Uterus (tissue), 4 donors: ENCODE results near the gene MED25. TPM values are rescaled to one million over a fixed set of nuclear protein-coding genes. Genes with fewer than 3 reads are reported as not detected.

Source experiments
- DNase-seq, 2 donors: peaks; one replicate each; pipeline ENCODE4 v3.0.0-alpha.2; 2019 to 2020
- H3K27ac ChIP-seq, 2 donors: fragments of 200-600 bp; sonication (generic); 1 replicate in 1 of 2; 2 replicates in 1 of 2; pipeline ENCODE4 v1.5.1; 2016 to 2018
- H3K27me3 ChIP-seq, 2 donors: fragments of 200-600 bp; sonication (generic); one replicate each; pipeline ENCODE4 v1.5.1; 2018 to 2019; ENCODE audit warnings: control low read depth in 1 of 2
- H3K36me3 ChIP-seq, 2 donors: fragments of 200-600 bp; sonication (generic); one replicate each; pipeline ENCODE4 v1.5.1; 2019; ENCODE audit warnings: control low read depth in 1 of 2
- H3K4me1 ChIP-seq, 2 donors: fragments of 200-600 bp; sonication (generic); one replicate each; pipeline ENCODE4 v1.5.1; 2018 to 2019; ENCODE audit warnings: control low read depth in 1 of 2
- H3K4me3 ChIP-seq, 2 donors: fragments of 200-600 bp; sonication (generic); 1 replicate in 1 of 2; 2 replicates in 1 of 2; pipeline ENCODE4 v1.5.1; 2018 to 2019; ENCODE audit warnings: mild to moderate bottlenecking in 1 of 2
- H3K9me3 ChIP-seq, 2 donors: fragments of 200-600 bp; sonication (generic); one replicate each; pipeline ENCODE4 v1.5.1; 2019; ENCODE audit warnings: control low read depth in 1 of 2
- POLR2A ChIP-seq, 2 donors: fragments of 450-650 bp; IDR thresholded peaks; one replicate each; pipeline ENCODE4 v1.6.1; 2016; ENCODE audit warnings: antibody characterized with exemption in 2 of 2, mild to moderate bottlenecking in 1 of 2, moderate library complexity in 1 of 2
- intact Hi-C: fragments of 100-400 bp; cut with DNase I; formaldehyde crosslinking; loops from one replicate; pipeline ENCODE4 v1.15.1; 2023; ENCODE audit warnings: low total_unique reads
- total RNA-seq, 4 donors: library from RNA; depleted of rRNA in 3 of 4; stranded (reverse); fragments of >200 nt in 3 of 4; gene quantifications; one replicate each; pipeline versions ENCODE4 v1.1.0 to v1.2.4, GENCODE V29; 2014 to 2023
- TF ChIP-seq, protein P1 (sequence below), 4 experiments: fragments of 200-600 bp in 2 of 4; fragments of 450-650 bp in 2 of 4; sonication (generic) in 2 of 4; IDR thresholded peaks; one replicate each; pipeline ENCODE4 v1.5.1; 2016 to 2019; ENCODE audit warnings: antibody characterized with exemption in 4 of 4, mild to moderate bottlenecking in 2 of 4, moderate library complexity in 1 of 4
- donor health status: DM: yes; HTN: yes; CAD: no.

Gene MED25
- total RNA-seq, 4 donors from 2014 or later, result 21.1 to 48.1 (median 26.8) TPM

DNA sequence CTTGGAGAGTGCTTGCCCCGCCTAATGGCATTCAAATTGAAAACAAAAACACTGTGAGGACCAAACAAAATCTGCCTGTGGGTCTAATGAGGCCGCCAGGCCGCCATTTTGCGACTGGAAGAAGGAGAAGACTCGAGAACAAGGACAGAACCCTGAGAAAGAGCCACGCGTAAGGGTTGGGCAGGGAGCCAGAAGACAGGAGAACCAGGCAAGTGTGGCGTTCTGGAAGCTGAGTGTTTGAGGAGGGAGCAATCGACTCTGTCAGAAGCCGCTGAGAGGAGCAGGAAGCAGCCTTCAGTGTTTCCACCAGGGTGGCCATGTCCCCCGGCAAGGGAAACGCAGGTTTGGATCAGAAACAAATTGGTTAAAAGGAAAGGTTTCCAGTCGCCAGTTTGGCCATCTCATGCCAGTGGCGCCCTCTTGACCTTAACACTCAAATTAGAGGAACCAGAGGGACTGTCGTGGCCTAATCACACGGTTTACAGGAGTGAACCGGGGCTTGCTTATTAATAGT lies 22.7 kb downstream of the MED25 start:
- no peak for TF ChIP-seq POLR2A (IDR thresholded peaks at IDR 0.05)
- TF ChIP-seq, protein P1, sequence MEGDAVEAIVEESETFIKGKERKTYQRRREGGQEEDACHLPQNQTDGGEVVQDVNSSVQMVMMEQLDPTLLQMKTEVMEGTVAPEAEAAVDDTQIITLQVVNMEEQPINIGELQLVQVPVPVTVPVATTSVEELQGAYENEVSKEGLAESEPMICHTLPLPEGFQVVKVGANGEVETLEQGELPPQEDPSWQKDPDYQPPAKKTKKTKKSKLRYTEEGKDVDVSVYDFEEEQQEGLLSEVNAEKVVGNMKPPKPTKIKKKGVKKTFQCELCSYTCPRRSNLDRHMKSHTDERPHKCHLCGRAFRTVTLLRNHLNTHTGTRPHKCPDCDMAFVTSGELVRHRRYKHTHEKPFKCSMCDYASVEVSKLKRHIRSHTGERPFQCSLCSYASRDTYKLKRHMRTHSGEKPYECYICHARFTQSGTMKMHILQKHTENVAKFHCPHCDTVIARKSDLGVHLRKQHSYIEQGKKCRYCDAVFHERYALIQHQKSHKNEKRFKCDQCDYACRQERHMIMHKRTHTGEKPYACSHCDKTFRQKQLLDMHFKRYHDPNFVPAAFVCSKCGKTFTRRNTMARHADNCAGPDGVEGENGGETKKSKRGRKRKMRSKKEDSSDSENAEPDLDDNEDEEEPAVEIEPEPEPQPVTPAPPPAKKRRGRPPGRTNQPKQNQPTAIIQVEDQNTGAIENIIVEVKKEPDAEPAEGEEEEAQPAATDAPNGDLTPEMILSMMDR (IDR thresholded peaks at IDR 0.05), result no peak
- no peak for DNase-seq

GRCh38 chr19:49843265-49843664 lies 25.2 kb downstream of the MED25 start:
- TF ChIP-seq, protein P1 (IDR thresholded peaks at IDR 0.05), result no peak
- TF ChIP-seq POLR2A (IDR thresholded peaks at IDR 0.05), result no peak
- intact Hi-C loops, result no loop called here
- no peak overlapping the region for H3K4me3 ChIP-seq

More for the DNA sequence above, 22.7 kb downstream of the MED25 start:
- intact Hi-C loops, result no loop called here
- Histone ChIP-seq H3K36me3 (no peaks in the 10 kb centered on the region), H3K4me1 (no peaks in the 10 kb centered on the region), H3K4me3 (no peak overlapping the region), H3K27ac (no peak overlapping the region), H3K9me3 (no peaks in the 10 kb centered on the region), H3K27me3 (no peaks in the 10 kb centered on the region)

DNA sequence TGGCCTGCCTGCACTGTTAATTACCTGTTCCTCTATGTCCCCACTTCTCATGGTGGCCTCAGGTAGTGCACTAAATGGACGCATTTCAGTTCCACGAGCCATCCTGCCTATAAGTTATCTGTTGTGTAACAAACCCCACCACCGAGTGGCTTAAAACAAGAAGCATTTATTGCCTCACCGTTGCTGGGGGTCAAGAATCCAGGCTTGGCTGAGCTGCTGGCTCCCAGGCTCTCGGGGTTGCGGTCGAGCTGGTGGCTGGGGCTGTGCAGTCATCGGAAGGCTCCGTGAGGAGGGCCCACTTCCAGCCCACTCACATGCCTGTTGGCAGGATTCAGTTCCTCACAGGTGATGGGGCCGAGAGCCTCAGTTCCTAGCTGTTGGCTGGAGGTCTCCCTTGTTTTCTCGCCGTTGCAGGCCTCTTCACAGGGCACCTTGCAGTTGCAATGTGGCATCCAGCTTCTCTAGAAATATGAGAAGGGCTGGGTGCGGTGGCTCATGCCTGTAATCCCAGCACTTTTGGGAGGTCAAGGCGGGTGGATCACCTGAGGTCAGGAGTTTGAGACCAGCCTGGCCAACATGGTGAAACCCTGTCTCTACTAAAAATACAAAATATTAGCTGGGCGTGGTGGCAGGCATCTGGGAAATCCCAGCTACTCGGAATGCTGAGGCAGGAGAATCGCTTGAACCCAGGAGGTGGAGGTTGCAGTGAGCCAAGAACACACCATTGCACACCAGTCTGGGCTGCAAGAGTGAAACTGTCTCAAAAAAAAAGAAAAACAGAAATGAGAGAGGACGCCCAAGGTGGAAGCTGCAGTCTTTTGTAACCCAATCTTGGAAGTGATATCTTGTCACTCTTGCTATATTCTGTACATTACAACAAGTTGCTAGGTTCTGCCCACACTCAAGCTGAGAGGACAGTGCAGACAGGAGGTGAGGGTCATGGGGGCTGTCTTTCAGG lies 26.3 kb downstream of the MED25 start:
- Histone ChIP-seq H3K4me1 (no peaks in the 10 kb centered on the region), H3K9me3 (no peaks in the 10 kb centered on the region), H3K27ac (no peak overlapping the region), H3K36me3 (no peaks in the 10 kb centered on the region), H3K27me3 (no peaks in the 10 kb centered on the region), H3K4me3 (no peak overlapping the region)
- intact Hi-C loops, result no loop called here
- no peak for TF ChIP-seq POLR2A (IDR thresholded peaks at IDR 0.05)
- TF ChIP-seq, protein P1 (IDR thresholded peaks at IDR 0.05), result no peak
- DNase-seq, result no peak

More at GRCh38 chr19:49843265-49843664, 25.2 kb downstream of the MED25 start:
- DNase-seq, result no peak
- H3K27me3 ChIP-seq, result no peaks in the 10 kb centered on the region
- no peak overlapping the region for H3K27ac ChIP-seq
- no peaks in the 10 kb centered on the region for H3K36me3 ChIP-seq
- no peaks in the 10 kb centered on the region for H3K9me3 ChIP-seq
- no peaks in the 10 kb centered on the region for H3K4me1 ChIP-seq

- DNase-seq, result no peak
- H3K9me3 ChIP-seq, result no peaks in the 10 kb centered on the region
- intact Hi-C loops, result no loop called here
- H3K27ac ChIP-seq, result no peak overlapping the region
- no peaks in the 10 kb centered on the region for H3K27me3 ChIP-seq
- H3K4me3 ChIP-seq, result no peak overlapping the region
- TF ChIP-seq, protein P1 (IDR thresholded peaks at IDR 0.05), result no peak
- TF ChIP-seq POLR2A (IDR thresholded peaks at IDR 0.05), result no peak
- no peaks in the 10 kb centered on the region for H3K36me3 ChIP-seq
- H3K4me1 ChIP-seq, result no peaks in the 10 kb centered on the region
Measured at GRCh38 chr19:49845414-49845813, 27.3 kb downstream of the MED25 start.

DNA sequence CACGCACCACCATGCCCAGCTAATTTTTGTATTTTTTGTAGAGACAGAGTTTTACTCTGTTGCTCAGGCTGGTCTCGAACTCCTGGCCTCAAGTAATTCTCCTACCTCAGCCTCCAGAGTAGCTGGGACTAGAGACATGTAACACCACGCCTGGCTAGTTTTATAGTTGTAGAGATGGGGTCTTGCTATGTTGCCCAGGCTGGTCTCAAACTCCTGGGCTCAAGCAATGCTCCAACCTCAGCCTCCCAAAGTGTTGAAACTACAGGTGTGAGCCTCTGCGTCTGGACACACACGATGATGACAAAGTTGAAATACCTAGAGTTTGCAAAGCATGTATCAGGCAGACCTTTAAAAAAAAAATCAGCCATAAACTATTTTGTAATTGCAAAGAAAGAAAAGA lies 28.3 kb downstream of the MED25 start:
- H3K27ac ChIP-seq, result no peak overlapping the region
- H3K9me3 ChIP-seq, result no peaks in the 10 kb centered on the region
- H3K36me3 ChIP-seq, result no peaks in the 10 kb centered on the region
- H3K4me3 ChIP-seq, result no peak overlapping the region
- no peaks in the 10 kb centered on the region for H3K27me3 ChIP-seq
- no peak for DNase-seq
- TF ChIP-seq, protein P1 (IDR thresholded peaks at IDR 0.05), result no peak
- no peak for TF ChIP-seq POLR2A (IDR thresholded peaks at IDR 0.05)
- intact Hi-C loops, result no loop called here
- no peaks in the 10 kb centered on the region for H3K4me1 ChIP-seq
